SK-N-SH (cell line): Measurements from ENCODE around the gene TSSC4. TPM values are rescaled to one million over a fixed set of nuclear protein-coding genes. Genes with fewer than 3 reads are reported as not detected.

Source experiments
- CTCF ChIA-PET: fragments of 300-600, 350-600 bp; formaldehyde crosslinking; extraction: SDS; loops from one replicate; lab custom pipeline; 2021; lab: Yijun Ruan, JAX
- POLR2A ChIA-PET: fragments of 350-600 bp; sonication (Branson Sonifier 250); formaldehyde crosslinking; extraction: SDS; loops from one replicate; lab custom pipeline; 2020; ENCODE audit warnings: antibody characterized with exemption, inconsistent platforms; lab: Yijun Ruan, JAX
- DNase-seq: peaks from one replicate; pipeline ENCODE4 v3.0.0; 2012
- H2AFZ ChIP-seq: fragments of 200-600 bp; sonication (generic); 2 replicates; pipeline ENCODE4 v1.8.1; 2016; ENCODE audit warnings: antibody characterized with exemption, mild to moderate bottlenecking, low read depth
- H3F3A ChIP-seq: fragments of 200-600 bp; sonication (generic); replicated peaks from 2 replicates; pipeline ENCODE3; 2016; ENCODE audit warnings: antibody characterized with exemption, mild to moderate bottlenecking; ENCODE audit not compliant: insufficient read depth
- H3K27ac ChIP-seq, 2 experiments: fragments of 200-500 bp in 1 of 2; fragments of 200-600 bp in 1 of 2; sonication (Bioruptor generic) in 1 of 2; sonication (generic), shearing (Covaris generic) in 1 of 2; 2 replicates each; pipeline versions ENCODE4 v1.5.1 to v1.6.1; 2014 to 2016; ENCODE audit warnings: low read depth in 2 of 2, inconsistent platforms in 1 of 2, low read length in 1 of 2, mild to moderate bottlenecking in 1 of 2, mixed read lengths in 1 of 2
- H3K27me3 ChIP-seq: fragments of 200-600 bp; sonication (generic), shearing (Covaris generic); 2 replicates; pipeline ENCODE4 v1.6.1; 2016; ENCODE audit warnings: mixed run types; ENCODE audit not compliant: insufficient read depth
- H3K36me3 ChIP-seq, 2 experiments: fragments of 200-500 bp in 1 of 2; fragments of 200-600 bp in 1 of 2; sonication (Bioruptor generic) in 1 of 2; sonication (generic) in 1 of 2; replicated peaks in 1 of 2; 2 replicates each; pipeline versions ENCODE3 to v1.5.1; 2014 to 2016; ENCODE audit warnings: low read length in 1 of 2, mild to moderate bottlenecking in 1 of 2; ENCODE audit not compliant: insufficient read depth in 2 of 2, control insufficient read depth in 1 of 2
- H3K4me1 ChIP-seq, 2 experiments: fragments of 200-500 bp in 1 of 2; fragments of 200-600 bp in 1 of 2; sonication (Bioruptor generic) in 1 of 2; sonication (generic), shearing (Covaris generic) in 1 of 2; 2 replicates each; pipeline versions ENCODE4 v1.5.1 to v1.6.1; 2014 to 2016; ENCODE audit warnings: low read depth in 1 of 2, low read length in 1 of 2, mixed run types in 1 of 2; ENCODE audit not compliant: insufficient read depth in 2 of 2, control insufficient read depth in 1 of 2
- H3K4me2 ChIP-seq: fragments of 200-600 bp; sonication (generic), shearing (Covaris generic); 2 replicates; pipeline ENCODE4 v1.6.1; 2017; ENCODE audit warnings: mixed run types
- H3K4me3 ChIP-seq, 2 experiments: fragments of 200-500 bp in 1 of 2; fragments of 200-600 bp in 1 of 2; sonication (Bioruptor generic) in 1 of 2; sonication (generic), shearing (Covaris generic) in 1 of 2; 2 replicates each; pipeline versions ENCODE4 v1.5.1 to v1.8.1; 2014 to 2016; ENCODE audit warnings: low read depth in 2 of 2, inconsistent platforms in 1 of 2, low read length in 1 of 2, mild to moderate bottlenecking in 1 of 2, mixed read lengths in 1 of 2, moderate library complexity in 1 of 2
- H3K79me2 ChIP-seq: fragments of 200-600 bp; sonication (generic); 2 replicates; pipeline ENCODE4 v1.8.1; 2017; ENCODE audit warnings: mild to moderate bottlenecking; ENCODE audit not compliant: insufficient read depth
- H3K9ac ChIP-seq: fragments of 200-600 bp; sonication (generic); 2 replicates; pipeline ENCODE4 v1.6.1; 2017; ENCODE audit warnings: mixed run types
- H3K9me2 ChIP-seq: fragments of 200-600 bp; sonication (generic); 2 replicates; pipeline ENCODE4 v1.6.1; 2017; ENCODE audit warnings: mixed run types
- H3K9me3 ChIP-seq: fragments of 200-600 bp; sonication (generic); 2 replicates; pipeline ENCODE4 v1.6.1; 2017; ENCODE audit warnings: mixed run types, mild to moderate bottlenecking, moderate library complexity
- H4K20me1 ChIP-seq: fragments of 200-600 bp; sonication (generic); 2 replicates; pipeline ENCODE4 v1.6.1; 2017; ENCODE audit warnings: mild to moderate bottlenecking, mixed run types; ENCODE audit not compliant: insufficient read depth
- CHD2 ChIP-seq: fragments of 150-350 bp; IDR thresholded peaks from 2 replicates; pipeline ENCODE4 v1.6.1; 2018; ENCODE audit warnings: low read length; ENCODE audit not compliant: partially characterized antibody
- ELF1 ChIP-seq: IDR thresholded peaks from 2 replicates; pipeline ENCODE4 v1.4.0; 2012
- FOSL2 ChIP-seq: IDR thresholded peaks from 2 replicates; pipeline ENCODE4 v1.4.0; 2012; ENCODE audit warnings: low read depth, mild to moderate bottlenecking, moderate library complexity, borderline replicate concordance
- FOXJ3 ChIP-seq: sonication (generic); formaldehyde crosslinking; IDR thresholded peaks from 2 replicates; pipeline ENCODE4 v1.5.1; 2020; ENCODE audit warnings: mild to moderate bottlenecking, missing genetic modification reagents
- GABPA ChIP-seq: IDR thresholded peaks from 2 replicates; pipeline ENCODE4 v1.4.0; 2012; ENCODE audit warnings: low read depth, mild to moderate bottlenecking
- GATA2 ChIP-seq: sonication (generic); formaldehyde crosslinking; IDR thresholded peaks from 2 replicates; pipeline ENCODE4 v1.5.0; 2020; ENCODE audit warnings: mild to moderate bottlenecking, missing genetic modification reagents
- MEF2A ChIP-seq: IDR thresholded peaks from 2 replicates; pipeline ENCODE4 v1.4.0; 2012; ENCODE audit warnings: low read depth, borderline replicate concordance
- NFIC ChIP-seq: IDR thresholded peaks from 2 replicates; pipeline ENCODE4 v1.4.0; 2012; ENCODE audit warnings: borderline replicate concordance
- NRF1 ChIP-seq: IDR thresholded peaks from 2 replicates; pipeline ENCODE4 v1.6.1; 2012; ENCODE audit warnings: low read depth, mild to moderate bottlenecking, low read length
- RXRA ChIP-seq: IDR thresholded peaks from 2 replicates; pipeline ENCODE4 v1.4.0; 2012; ENCODE audit warnings: low read depth, mild to moderate bottlenecking, borderline replicate concordance
- SIN3A ChIP-seq: IDR thresholded peaks from 2 replicates; pipeline ENCODE4 v1.6.1; 2012; ENCODE audit warnings: low read depth, mild to moderate bottlenecking, low read length, moderate library complexity, borderline replicate concordance
- YY1 ChIP-seq: IDR thresholded peaks from 2 replicates; pipeline ENCODE4 v1.4.0; 2012; ENCODE audit warnings: low read depth, mild to moderate bottlenecking
- WGBS: methylation state at CpG from one replicate; pipeline ENCODE4 v1.1.6; 2017; ENCODE audit warnings: low lambda C conversion rate; 5-methylcytosine and 5-hydroxymethylcytosine counted together
- polyA plus RNA-seq, 3 experiments: library from polyadenylated mRNA; depleted of rRNA; stranded (reverse); fragments of >200 nt; gene quantifications; 2 replicates each; pipeline ENCODE4 v1.2.3, GENCODE V29; 2012
- TF ChIP-seq, protein P1 (sequence below): IDR thresholded peaks from 2 replicates; pipeline ENCODE4 v1.4.0; 2012; ENCODE audit warnings: low read depth, borderline replicate concordance
- TF ChIP-seq, protein P2 (sequence below): IDR thresholded peaks from 2 replicates; pipeline ENCODE4 v1.4.0; 2012; ENCODE audit warnings: low read depth, borderline replicate concordance
- TF ChIP-seq, protein P3 (sequence below): fragments of 150-350 bp; IDR thresholded peaks from 2 replicates; pipeline ENCODE4 v1.6.1; 2016; ENCODE audit warnings: mild to moderate bottlenecking, low read depth, low read length
- TF ChIP-seq, protein P4 (sequence below): fragments of 200-600 bp; sonication (generic); IDR thresholded peaks from 2 replicates; pipeline ENCODE4 v1.6.1; 2017; ENCODE audit warnings: antibody characterized with exemption, mild to moderate bottlenecking, moderate library complexity
- TF ChIP-seq, protein P5 (sequence below): IDR thresholded peaks from 2 replicates; pipeline ENCODE4; 2012

The TSSC4 gene
- polyA plus RNA-seq, 1 of the 3 experiments (the other 2 are of a cell fraction): 45.1 TPM

DNA sequence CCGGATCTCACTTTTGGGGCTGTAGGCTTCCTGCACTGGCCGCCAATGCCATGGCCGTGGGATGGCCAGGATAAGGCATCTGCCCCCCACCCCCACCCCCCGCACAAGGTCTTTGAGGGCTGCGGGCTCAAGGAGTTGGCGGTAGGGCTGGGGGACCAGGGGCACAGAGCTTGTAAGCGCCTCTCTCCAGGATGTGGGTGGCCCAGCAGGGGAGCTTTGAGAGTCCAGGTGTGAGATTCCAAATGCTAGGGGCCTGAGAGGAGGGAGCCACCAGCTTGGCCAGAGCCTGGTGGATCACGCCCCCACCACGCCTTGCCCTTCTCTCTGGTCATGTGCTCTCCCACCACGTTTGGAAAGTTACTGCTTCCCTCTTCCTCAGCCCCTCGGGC is 18.4 kb upstream of the TSSC4 start:
- Histone ChIP-seq H3K9ac (no peak overlapping the region), H3K9me3 (no peaks in the 10 kb centered on the region), H3F3A (no peaks in the 10 kb centered on the region), H3K9me2 (no peaks in the 10 kb centered on the region), H3K4me3 (no peak overlapping the region), H4K20me1 (peaks cover 88% of the 10 kb centered on the region), H3K27me3 (no peaks in the 10 kb centered on the region), H3K4me2 (no peak overlapping the region), H3K79me2 (peaks cover 92% of the 10 kb centered on the region), H3K4me1 (peaks cover 4 to 29% of the 10 kb centered on the region in 2 experiments; a peak in 2 of 4 replicates), H3K36me3 (peaks cover 0 to 15% of the 10 kb centered on the region in 2 experiments), H2AFZ (no peak overlapping the region), H3K27ac (no peak overlapping the region; a peak in 1 of 4 replicates)
- TF ChIP-seq NFIC: no peak
- TF ChIP-seq, protein P1, sequence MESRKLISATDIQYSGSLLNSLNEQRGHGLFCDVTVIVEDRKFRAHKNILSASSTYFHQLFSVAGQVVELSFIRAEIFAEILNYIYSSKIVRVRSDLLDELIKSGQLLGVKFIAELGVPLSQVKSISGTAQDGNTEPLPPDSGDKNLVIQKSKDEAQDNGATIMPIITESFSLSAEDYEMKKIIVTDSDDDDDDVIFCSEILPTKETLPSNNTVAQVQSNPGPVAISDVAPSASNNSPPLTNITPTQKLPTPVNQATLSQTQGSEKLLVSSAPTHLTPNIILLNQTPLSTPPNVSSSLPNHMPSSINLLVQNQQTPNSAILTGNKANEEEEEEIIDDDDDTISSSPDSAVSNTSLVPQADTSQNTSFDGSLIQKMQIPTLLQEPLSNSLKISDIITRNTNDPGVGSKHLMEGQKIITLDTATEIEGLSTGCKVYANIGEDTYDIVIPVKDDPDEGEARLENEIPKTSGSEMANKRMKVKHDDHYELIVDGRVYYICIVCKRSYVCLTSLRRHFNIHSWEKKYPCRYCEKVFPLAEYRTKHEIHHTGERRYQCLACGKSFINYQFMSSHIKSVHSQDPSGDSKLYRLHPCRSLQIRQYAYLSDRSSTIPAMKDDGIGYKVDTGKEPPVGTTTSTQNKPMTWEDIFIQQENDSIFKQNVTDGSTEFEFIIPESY: no peak
- TF ChIP-seq FOSL2: no peak
- TF ChIP-seq, protein P2, sequence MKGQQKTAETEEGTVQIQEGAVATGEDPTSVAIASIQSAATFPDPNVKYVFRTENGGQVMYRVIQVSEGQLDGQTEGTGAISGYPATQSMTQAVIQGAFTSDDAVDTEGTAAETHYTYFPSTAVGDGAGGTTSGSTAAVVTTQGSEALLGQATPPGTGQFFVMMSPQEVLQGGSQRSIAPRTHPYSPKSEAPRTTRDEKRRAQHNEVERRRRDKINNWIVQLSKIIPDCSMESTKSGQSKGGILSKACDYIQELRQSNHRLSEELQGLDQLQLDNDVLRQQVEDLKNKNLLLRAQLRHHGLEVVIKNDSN: no peak
- TF ChIP-seq MEF2A: no peak
- no peak for TF ChIP-seq RXRA
- no peak for TF ChIP-seq GATA2 (CRISPR knock-in tag)
- no peak for TF ChIP-seq SIN3A
- TF ChIP-seq NRF1: no peak
- TF ChIP-seq CHD2: no peak
- TF ChIP-seq FOXJ3 (CRISPR knock-in tag): no peak
- no peak for TF ChIP-seq ELF1
- TF ChIP-seq YY1: no peak
- TF ChIP-seq, protein P3, sequence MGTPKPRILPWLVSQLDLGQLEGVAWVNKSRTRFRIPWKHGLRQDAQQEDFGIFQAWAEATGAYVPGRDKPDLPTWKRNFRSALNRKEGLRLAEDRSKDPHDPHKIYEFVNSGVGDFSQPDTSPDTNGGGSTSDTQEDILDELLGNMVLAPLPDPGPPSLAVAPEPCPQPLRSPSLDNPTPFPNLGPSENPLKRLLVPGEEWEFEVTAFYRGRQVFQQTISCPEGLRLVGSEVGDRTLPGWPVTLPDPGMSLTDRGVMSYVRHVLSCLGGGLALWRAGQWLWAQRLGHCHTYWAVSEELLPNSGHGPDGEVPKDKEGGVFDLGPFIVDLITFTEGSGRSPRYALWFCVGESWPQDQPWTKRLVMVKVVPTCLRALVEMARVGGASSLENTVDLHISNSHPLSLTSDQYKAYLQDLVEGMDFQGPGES: no peak
- TF ChIP-seq, protein P4, sequence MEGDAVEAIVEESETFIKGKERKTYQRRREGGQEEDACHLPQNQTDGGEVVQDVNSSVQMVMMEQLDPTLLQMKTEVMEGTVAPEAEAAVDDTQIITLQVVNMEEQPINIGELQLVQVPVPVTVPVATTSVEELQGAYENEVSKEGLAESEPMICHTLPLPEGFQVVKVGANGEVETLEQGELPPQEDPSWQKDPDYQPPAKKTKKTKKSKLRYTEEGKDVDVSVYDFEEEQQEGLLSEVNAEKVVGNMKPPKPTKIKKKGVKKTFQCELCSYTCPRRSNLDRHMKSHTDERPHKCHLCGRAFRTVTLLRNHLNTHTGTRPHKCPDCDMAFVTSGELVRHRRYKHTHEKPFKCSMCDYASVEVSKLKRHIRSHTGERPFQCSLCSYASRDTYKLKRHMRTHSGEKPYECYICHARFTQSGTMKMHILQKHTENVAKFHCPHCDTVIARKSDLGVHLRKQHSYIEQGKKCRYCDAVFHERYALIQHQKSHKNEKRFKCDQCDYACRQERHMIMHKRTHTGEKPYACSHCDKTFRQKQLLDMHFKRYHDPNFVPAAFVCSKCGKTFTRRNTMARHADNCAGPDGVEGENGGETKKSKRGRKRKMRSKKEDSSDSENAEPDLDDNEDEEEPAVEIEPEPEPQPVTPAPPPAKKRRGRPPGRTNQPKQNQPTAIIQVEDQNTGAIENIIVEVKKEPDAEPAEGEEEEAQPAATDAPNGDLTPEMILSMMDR: no peak
- TF ChIP-seq, protein P5, sequence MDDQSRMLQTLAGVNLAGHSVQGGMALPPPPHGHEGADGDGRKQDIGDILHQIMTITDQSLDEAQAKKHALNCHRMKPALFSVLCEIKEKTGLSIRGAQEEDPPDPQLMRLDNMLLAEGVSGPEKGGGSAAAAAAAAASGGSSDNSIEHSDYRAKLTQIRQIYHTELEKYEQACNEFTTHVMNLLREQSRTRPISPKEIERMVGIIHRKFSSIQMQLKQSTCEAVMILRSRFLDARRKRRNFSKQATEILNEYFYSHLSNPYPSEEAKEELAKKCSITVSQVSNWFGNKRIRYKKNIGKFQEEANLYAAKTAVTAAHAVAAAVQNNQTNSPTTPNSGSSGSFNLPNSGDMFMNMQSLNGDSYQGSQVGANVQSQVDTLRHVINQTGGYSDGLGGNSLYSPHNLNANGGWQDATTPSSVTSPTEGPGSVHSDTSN: no peak
- no peak for TF ChIP-seq GABPA
- ChIA-PET CTCF (interaction anchor here (0.7 to 3.9 kb wide), 4 partner anchors 17 to 185 kb away, joined by 3 to 18 read pairs (median 6); partner anchors contain the start of gene TSSC4), POLR2A (interaction anchor here (1.0 kb wide), 1 partner anchor 18 kb away, joined by 3 read pairs; the partner anchor contains the start of gene TSSC4)
- no peak for DNase-seq
- 80% methylated on average over 6 of the region's 11 CpGs for WGBS
